ENCODE measurements around the gene UFD1. TPM values are rescaled to one million over a fixed set of nuclear protein-coding genes. Genes with fewer than 3 reads are reported as not detected.

UFD1 gene
- total and polyA plus RNA-seq, 9 of the 15 experiments (the other 6 are each of a cell fraction or from before 2014, with no cell fraction given) = 238 to 645 (median 363) TPM

- TF ChIP-seq CREB5 (CRISPR knock-in tag; IDR thresholded peaks at IDR 0.05) = no peak
Measured at GRCh38 chr22:19471572-19471971, 7.4 kb downstream of the UFD1 start (continued).

GRCh38 chr22:19470010-19470409, 9.0 kb downstream of the UFD1 start:
- Histone ChIP-seq H3K9me3 (replicated peaks; ENCODE audit: control insufficient read depth, insufficient read depth, low read depth, low read length) (no peaks in the 10 kb centered on the region), H4K20me1 (replicated peaks; ENCODE audit: control insufficient read depth, insufficient read depth, low read length) (peaks cover 38% of the 10 kb centered on the region), H3K4me3 (no peak overlapping the region), H3K36me3 (ENCODE audit: control insufficient read depth, insufficient read depth, low read length) (peaks cover 99% of the 10 kb centered on the region), H3K9me1 (ENCODE audit: control insufficient read depth, insufficient read depth, low read length) (peaks cover 9% of the 10 kb centered on the region), H3K27me3 (ENCODE audit: control insufficient read depth in 2 of 2, insufficient read depth in 2 of 2, low read length in 2 of 2) (no peaks in the 10 kb centered on the region), H3K79me2 (ENCODE audit: control insufficient read depth, insufficient read depth, low read length) (peaks cover 25% of the 10 kb centered on the region), H3K9ac (ENCODE audit: insufficient read depth in 1 of 2, low read depth in 2 of 2, low read length in 2 of 2) (peak overlapping the region in 1 of 2 experiments; percentile 32; a peak in 1 of 4 replicates), H3K27ac (ENCODE audit: extremely low read depth, low read depth, low read length) (no peak overlapping the region), H2AFZ (ENCODE audit: low read depth, low read length) (no peak overlapping the region), H3K4me1 (replicated peaks in 1 of 2; ENCODE audit: control insufficient read depth in 2 of 2, insufficient read depth in 2 of 2, low read length in 2 of 2) (no peaks in the 10 kb centered on the region), H3K4me2 (ENCODE audit: insufficient read depth, low read length) (no peak overlapping the region)
- no TSS peak for BruUV-seq (replicated peaks)
- FAIRE-seq (no peak), DNase-seq (ENCODE audit: extremely low read depth in 1 of 4, low spot score in 3 of 4) (no peak), ATAC-seq (no peak)
- intact Hi-C loops (cut with micrococcal nuclease) = no loop called here
- WGBS (ENCODE audit: insufficient coverage, low coverage, missing lambda C conversion rate) = 93% methylated on average over 2 of the region's 2 CpGs
- ChIA-PET CTCF (ENCODE audit: low intra/inter-chr PET ratio) (no interaction called here), POLR2A (interaction anchor here (1.2 to 13.6 kb wide), 5 partner anchors 9 to 25 kb away, joined by 5 to 148 read pairs (median 18); partner anchors contain the start of genes C22orf39, CDC45 and UFD1)
- in situ Hi-C loops (cut with MboI) = no loop called here
- TF ChIP-seq TSHZ1 (CRISPR knock-in tag; IDR thresholded peaks at IDR 0.05) (no peak), CBFA2T2 (conservative IDR thresholded peaks at IDR 0.05) (no peak), ZNF239 (CRISPR knock-in tag; IDR thresholded peaks at IDR 0.05) (no peak), GATAD2A (IDR thresholded peaks at IDR 0.05) (no peak), JUND (IDR thresholded peaks at IDR 0.05; ENCODE audit: borderline replicate concordance, low read depth, low read length) (no peak), JUND (tag; IDR thresholded peaks at IDR 0.05; ENCODE audit: borderline replicate concordance, low read depth, low read length) (no peak), CBX8 (IDR thresholded peaks at IDR 0.05; ENCODE audit: borderline replicate concordance, extremely low read depth, low read depth, low read length, poor library complexity, severe bottlenecking) (no peak), NR1H2 (CRISPR knock-in tag; IDR thresholded peaks at IDR 0.05) (no peak), RERE (CRISPR knock-in tag; IDR thresholded peaks at IDR 0.05; ENCODE audit: borderline replicate concordance) (no peak)
